ENCODE measurements around the gene GOLM1. TPM values are rescaled to one million over a fixed set of nuclear protein-coding genes. Genes with fewer than 3 reads are reported as not detected.

The GOLM1 gene
- total and polyA plus RNA-seq, 2 donors (not counting 3 experiments of a cell fraction or from before 2014, with no cell fraction given): 49.8 to 108 TPM

- ChIA-PET POLR2A (no interaction called here), CTCF (interaction anchor here (0.6 kb wide), 1 partner anchor 14 kb away, joined by 3 read pairs; no protein-coding TSS in a partner anchor)
- no peaks in the 10 kb centered on the region for H3K9me3 ChIP-seq (replicated peaks; ENCODE audit: control insufficient read depth, insufficient read depth, low read length)
- no peaks in the 10 kb centered on the region for H3K9me1 ChIP-seq (replicated peaks; ENCODE audit: control insufficient read depth, extremely low read depth, insufficient read depth, low read length)
- H3K27me3 ChIP-seq (ENCODE audit: control insufficient read depth in 2 of 2, insufficient read depth in 2 of 2, low read length in 2 of 2): no peaks in the 10 kb centered on the region
- H3K4me2 ChIP-seq (ENCODE audit: insufficient read depth, low read length): no peak overlapping the region
- H2AFZ ChIP-seq (ENCODE audit: low read depth, low read length): no peak overlapping the region
- no peaks in the 10 kb centered on the region for H3K79me2 ChIP-seq (ENCODE audit: control insufficient read depth, insufficient read depth, low read length)
- no peak overlapping the region for H3K9ac ChIP-seq (replicated peaks; ENCODE audit: extremely low read depth, insufficient read depth, low read length)
- peak; percentile 26 for FAIRE-seq
- TF ChIP-seq EZH2 (IDR thresholded peaks at IDR 0.05; ENCODE audit: borderline replicate concordance, low read depth, low read length, severe bottlenecking): no peak
- no peak for TF ChIP-seq POLR2A (IDR thresholded peaks at IDR 0.05; ENCODE audit: low read depth, low read length)
- TF ChIP-seq MAX (IDR thresholded peaks at IDR 0.05; ENCODE audit: insufficient read depth, insufficient read length): no peak
- TF ChIP-seq GATA2 (IDR thresholded peaks at IDR 0.05; ENCODE audit: insufficient read depth, insufficient read length, low read depth, low read length): no peak
- TF ChIP-seq CTCF (IDR thresholded peaks at IDR 0.05; ENCODE audit: extremely low read depth in 1 of 2, insufficient read depth in 1 of 2, low read depth in 1 of 2, low read length in 2 of 2): no peak
- TF ChIP-seq JUN (IDR thresholded peaks at IDR 0.05; ENCODE audit: borderline replicate concordance, insufficient read depth, insufficient read length, low read depth): no peak
- TF ChIP-seq FOS (IDR thresholded peaks at IDR 0.05; ENCODE audit: borderline replicate concordance, insufficient read depth, low read length): no peak
- TF ChIP-seq MYC (IDR thresholded peaks at IDR 0.05; ENCODE audit: low read depth, low read length): no peak
- no peak for TF ChIP-seq POLR2AphosphoS5 (IDR thresholded peaks at IDR 0.05; ENCODE audit: insufficient read depth, low read depth, low read length)
- intact Hi-C loops (cut with micrococcal nuclease): no loop called here
- H3K36me3 ChIP-seq (ENCODE audit: control insufficient read depth in 2 of 2, extremely low read depth in 1 of 2, insufficient read depth in 2 of 2, low read length in 2 of 2): peaks cover 8 to 20% of the 10 kb centered on the region in 2 experiments
- no peaks in the 10 kb centered on the region for H4K20me1 ChIP-seq (replicated peaks; ENCODE audit: control insufficient read depth, extremely low read depth, insufficient read depth, low read length)
- no peak for DNase-seq (ENCODE audit: low read depth, low spot score)
- H3K4me3 ChIP-seq (replicated peaks in 1 of 3; ENCODE audit: insufficient read depth in 1 of 3, low read depth in 1 of 3, low read length in 3 of 3): no peak overlapping the region
- no TSS peak for BruUV-seq (replicated peaks)
- H3K27ac ChIP-seq (ENCODE audit: insufficient read depth, low read depth, low read length): no peak overlapping the region
- H3K4me1 ChIP-seq (ENCODE audit: control insufficient read depth, extremely low read depth, insufficient read depth, low read length): no peaks in the 10 kb centered on the region
- dilution Hi-C loops (cut with MboI; ENCODE audit: extremely low pct_ligation_motif_present, low sequenced_read_pairs): no loop called here
Observed at GRCh38 chr9:86021166-86021565, 78.2 kb downstream of the GOLM1 start.
